GM10847 (cell line): Measurements from ENCODE around the gene MTHFR.
A peak's percentile ranks its signal among the peaks of the same experiment; 100 is the strongest.

Experiments
- POLR2A ChIP-seq: IDR thresholded peaks from 2 replicates; pipeline ENCODE4 v1.6.1; 2011; ENCODE audit not compliant: insufficient read length; ENCODE audit errors: extremely low read depth

MTHFR gene

DNA sequence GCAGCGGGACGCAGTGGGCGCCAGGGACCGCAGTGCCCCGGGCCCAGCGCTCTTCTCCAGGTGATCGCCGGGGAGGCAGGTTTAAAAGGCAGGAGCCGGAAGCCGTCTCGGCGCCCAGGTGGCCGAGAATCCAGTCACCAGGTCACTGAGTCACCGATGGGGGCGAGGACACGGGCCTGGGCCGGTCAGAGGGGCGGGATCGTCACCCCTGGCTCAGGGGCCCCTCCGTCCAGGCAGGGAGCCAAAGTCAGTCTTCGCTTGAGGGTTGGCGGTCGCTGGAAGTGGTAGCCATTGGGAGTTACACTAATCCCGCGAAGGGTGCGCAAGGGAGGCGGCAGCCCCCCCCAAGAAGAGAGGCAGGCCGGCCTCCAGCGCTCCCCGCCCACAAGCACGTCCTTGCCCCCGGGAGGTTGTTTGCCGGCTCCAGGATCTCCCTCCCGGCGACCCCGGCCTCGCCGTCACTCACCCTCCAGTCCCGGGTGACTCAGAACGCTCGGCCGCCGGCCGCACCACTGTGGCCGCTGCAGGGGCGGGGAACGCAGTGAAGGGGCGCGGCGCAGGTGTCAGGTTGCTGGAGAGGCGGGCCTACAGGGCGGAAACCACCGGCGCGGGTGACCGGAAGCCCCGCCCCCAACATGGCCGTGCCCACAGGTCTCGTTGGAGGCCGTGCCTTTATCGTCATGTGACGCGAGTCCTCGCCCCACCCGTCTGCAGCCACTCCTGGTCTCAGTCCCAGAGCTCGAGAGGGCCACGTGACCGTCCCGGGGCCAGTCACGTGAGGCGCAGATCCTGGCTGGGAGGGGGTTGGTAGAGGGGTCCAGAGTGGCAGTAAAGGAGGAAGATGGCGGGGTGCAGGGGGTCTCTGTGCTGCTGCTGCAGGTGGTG is at the start of gene MTHFR, which contains the start of gene CLCN6:
Gene MTHFR, minus strand, starts transcription at position 543 of the 885 bp plus-strand sequence. CDS start 2,848 bp downstream, outside the sequence.
Gene CLCN6, plus strand, starts transcription at position 770 of the 885 bp plus-strand sequence. Its CDS starts 72 bp downstream, at position 842.
- peak; percentile 79 for TF ChIP-seq POLR2A

DNA sequence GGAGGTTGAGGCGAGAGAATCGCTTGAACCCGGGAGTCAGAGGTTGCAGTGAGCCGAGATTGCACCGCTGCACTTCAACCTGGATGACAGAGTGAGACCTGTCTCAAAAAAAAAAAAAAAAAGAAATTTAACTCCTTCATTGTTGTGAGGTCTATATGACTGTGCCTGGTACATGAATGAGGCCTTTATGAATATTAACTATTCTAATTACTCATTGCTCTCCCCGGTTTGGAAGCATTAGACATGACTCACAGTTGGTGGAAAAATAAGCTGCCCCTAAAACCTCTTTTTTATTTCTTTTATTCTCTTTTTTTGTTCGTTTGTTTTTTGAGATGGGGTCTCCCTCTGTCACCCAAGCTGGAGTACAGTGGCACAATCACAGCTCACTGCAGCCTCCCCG is 49.7 kb upstream of the MTHFR start:
- no peak for TF ChIP-seq POLR2A

DNA sequence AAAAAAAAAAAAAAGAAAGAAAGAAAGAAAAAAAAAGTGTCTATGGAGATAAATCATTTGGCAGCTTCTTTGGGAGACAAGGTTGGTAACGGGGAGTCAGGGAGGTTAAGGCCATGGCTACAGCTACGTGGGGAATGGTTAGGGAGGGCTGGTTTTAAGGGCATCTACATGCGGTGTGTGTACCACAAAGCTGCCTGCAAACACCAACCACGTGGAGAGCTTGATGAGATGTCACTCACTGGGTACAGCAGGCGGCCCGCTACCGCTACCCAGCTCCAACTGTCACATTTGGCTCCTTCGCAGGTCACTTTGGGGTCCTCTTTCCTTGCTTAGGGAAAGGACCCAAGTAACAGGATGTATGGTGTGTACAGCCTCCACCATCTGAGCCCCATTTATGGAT is 48.8 kb upstream of the MTHFR start:
- TF ChIP-seq POLR2A, result no peak

DNA sequence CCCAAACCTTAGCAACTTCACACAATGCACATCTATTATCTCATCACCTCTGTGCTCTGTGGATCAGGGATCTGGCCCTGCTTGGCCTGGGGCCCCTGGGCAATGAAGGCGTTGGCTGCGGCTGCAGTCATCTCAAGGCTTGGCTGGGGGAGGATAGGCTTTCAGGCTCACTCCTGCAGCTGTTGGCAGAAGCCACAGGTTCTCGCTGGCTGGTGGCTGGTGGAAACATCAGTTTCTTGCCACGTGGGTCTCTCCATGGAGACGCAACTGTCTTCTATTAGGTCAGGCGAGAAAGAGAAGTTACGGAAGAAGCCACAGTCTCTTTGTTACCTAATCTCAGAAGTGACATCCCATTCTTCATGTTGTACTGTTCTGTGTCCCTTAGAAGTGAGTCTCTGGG is 45.4 kb upstream of the MTHFR start:
- TF ChIP-seq POLR2A, result no peak

DNA sequence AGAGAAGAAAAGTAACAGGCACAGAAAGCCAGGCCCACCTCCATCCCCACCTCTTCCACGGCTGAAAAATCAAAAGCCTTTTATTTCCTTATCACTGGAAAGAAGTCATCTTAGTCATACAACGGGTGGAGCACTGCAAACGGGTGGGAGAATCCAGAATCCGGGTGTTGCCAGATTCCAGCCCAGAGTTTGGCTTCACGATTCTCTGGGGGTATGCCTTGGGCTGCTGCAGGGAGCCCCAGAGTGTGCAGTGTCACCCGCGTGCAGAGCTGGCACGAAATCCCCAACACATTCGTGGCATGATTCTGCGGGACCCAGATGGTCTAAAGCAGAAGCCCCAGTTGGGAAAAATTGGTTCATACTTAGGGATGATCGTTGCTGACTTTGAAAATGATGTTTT is 44.4 kb upstream of the MTHFR start:
- no peak for TF ChIP-seq POLR2A

DNA sequence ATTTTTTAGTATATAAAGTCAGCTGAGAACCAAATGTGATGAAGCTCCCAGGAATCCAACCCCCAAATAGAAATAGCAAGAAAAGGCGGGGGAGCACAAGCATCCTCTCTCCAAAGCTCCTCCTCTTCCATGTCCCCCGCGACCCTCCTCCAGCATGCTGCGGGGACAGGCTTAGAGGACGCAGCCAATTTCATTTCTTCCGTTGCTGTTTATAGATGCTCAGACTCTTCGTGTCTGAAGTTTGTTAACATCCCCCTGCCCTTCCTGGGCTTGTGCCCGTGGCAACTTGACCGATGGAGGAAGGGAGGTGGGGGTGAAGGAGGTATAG is 42.6 kb upstream of the MTHFR start:
- TF ChIP-seq POLR2A, result no peak

DNA sequence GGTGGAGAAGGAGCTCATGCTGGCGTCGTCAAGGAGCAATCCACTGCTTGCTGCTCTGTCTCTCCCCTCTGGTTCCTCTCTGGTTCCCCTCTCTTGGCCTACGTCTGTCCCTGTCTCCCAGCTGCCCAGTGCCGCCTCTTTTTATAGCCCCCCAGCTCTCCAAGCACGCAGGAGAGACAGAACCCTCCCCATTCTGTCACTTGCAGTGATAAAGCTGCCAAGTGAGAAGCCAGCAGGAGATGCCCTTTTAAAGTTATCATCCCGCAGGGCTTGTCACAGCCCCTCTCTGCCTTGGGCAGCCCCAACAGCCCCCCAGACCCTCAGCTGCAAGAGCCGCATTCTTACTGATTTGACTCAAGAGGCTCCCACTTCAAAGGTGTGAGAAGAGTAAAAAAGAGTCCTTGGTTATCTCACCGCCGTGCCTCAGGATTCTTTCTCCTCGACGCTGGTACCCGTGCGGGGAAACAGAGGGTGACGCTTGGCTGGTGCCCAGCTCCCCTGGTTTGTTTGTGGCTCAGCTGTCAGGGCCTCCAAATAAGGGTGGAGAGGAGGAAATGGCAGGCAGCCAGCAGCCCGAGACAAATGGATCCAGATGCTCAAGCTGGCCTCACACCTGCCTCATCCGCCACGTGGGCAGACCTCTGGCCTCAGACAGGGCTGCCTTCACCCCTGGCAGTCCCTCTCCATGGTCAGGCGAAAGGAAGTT is 42.1 kb upstream of the MTHFR start, which contains the start of gene NPPA:
Gene NPPA, minus strand, starts transcription at position 117 of the 706 bp plus-strand sequence. Its CDS starts 99 bp downstream, at position 18.
- no peak for TF ChIP-seq POLR2A

DNA sequence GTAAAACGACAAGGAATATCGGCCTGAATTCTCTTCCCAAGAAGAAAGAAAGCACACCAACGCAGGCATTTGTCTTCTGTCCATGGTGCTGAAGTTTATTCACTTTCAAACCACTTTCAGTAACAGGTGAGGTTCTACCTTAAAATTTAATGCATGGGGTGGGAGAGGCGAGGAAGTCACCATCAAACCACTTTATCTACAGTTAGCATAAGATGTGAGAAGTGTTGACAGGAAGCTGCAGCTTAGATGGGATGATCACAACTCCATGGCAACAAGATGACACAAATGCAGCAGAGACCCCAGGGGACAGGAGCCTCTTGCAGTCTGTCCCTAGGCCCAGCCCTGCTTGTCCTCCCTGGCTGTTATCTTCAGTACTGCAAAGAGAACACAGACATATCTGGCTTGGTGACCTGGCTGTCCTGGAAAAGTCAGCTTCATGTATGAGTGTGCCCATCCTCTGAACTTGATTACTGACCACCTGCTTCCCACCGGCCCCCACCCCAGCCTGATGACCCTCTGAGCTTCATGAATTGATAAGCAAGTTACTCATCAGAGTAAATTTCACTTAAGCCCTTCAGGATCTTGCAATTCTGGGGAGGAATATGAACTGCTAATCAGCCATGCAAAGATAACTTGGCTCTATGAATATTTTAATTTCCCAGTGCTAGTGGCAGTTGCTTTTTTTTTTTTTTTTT is 40.0 kb upstream of the MTHFR start:
- TF ChIP-seq POLR2A, result no peak

DNA sequence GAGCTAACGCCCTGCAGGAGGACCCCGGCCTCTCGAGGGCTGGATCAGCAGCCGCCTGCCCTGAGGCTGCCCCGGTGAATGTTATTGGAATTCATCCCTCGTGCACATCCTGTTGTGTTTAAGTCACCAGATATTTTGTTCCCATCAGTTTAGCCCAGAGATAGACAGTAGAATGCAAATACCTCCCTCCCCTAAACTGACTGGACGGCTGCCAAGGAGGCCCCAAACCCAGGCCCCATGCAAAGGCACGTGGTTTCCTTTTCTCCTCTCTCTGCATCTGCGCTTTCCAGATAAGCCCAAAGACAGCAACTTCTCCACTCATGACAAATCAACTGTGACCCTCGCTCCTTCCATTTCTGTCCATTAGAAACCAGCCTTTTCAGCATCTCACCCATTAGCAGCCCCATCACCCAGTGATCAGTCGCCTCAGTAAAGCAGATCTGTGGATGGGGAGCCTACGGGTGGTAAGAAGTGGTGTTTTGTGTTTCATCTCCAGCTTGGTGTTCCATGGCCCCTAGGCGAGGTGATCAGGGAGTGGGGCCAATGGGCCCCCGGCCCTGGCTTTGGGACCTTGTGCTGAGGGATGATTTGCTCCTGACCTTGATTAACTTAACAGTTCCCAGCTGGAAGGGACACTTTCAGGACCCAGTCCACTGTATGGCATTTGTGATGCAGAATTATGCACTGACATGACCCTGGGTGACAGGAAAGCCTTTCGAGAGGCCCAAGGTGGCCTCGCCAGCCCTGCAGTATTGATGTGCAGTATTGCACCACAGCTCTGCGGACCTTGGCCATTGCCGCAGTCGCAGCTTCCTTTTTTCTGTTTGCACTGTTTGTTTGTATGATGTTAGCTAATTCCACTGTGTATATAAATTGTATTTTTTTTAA is 36.6 kb upstream of the MTHFR start:
- TF ChIP-seq POLR2A, result no peak

DNA sequence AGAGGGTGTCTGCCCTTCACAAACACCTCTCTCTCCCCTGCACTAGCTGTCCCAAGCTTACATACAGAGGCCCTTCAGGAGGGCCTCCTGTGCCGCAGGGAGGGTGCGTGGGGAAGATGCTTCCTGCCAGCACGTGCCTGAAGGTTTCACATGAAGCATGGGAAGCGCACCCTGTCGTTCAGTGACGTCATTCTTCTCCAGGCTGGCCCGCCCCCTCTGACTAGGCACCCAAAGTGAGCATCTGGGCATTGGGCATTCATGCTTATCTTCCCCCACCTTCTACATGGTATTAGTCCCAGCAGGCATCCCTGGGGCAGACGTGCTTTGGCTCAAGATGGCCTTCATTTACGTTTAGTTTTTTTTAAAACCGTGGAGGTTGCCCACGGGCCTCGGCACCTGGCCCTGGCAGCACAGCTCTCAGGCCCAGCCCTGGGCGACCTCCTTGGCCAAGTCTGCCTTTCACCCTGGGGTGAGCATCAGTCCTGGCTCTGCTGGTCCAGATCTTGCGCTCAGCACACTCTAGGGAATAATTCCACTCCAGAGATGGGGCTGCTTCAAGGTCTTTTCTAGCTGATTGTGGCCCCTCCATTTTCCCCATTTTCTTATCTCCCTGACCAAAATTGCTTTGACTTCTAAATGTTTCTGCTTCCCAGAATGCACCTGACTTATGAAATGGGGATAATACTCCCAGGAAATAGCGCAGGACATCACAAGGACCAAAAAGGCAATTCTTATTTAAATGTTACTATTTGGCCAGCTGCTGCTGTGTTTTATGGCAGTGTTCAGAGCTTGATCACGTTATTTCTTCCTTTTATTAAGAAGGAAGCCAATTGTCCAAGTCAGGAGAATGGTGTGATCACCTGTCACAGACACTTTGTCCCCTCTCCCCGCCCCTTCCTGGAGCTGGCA is 35.7 kb upstream of the MTHFR start:
- no peak for TF ChIP-seq POLR2A

DNA sequence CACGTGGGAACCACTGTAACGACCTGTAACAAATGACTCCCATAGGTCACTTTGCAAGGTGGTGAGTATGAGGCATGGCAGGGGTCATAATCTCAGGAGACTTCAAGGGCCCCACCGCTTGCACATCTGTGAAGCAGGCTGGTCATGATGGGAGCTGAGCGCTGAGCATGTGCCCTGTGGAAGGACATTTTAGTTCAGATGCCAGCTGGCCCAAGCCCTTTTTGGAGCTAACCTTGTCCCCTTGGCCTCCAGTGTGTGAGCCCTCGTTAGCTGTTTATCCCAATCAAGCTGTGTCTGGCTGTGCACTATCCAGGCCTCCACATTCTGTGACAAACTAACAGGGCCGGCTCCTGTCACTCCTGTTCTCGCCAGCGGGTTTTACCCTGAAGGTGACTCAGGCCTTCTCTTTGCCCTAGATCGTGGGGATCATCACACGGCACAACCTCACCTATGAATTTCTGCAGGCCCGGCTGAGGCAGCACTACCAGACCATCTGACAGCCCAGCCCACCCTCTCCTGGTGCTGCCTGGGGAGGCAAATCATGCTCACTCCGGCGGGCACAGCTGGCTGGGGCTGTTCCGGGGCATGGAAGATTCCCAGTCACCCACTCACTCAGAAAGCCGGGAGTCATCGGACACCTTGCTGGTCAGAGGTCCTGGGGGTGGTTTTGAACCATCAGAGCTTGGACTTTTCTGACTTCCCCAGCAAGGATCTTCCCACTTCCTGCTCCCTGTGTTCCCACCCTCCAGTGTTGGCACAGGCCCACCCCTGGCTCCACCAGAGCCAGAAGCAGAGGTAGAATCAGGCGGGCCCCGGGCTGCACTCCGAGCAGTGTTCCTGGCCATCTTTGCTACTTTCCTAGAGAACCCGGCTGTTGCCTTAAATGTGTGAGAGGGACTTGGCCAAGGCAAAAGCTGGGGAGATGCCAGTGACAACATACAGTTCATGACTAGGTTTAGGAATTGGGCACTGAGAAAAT is 34.3 kb upstream of the MTHFR start:
- TF ChIP-seq POLR2A, result no peak
